ENCODE measurements around the gene SPNS2.

SPNS2 gene

GRCh38 chr17:4518901-4519300, 20.2 kb downstream of the SPNS2 start:
- Histone ChIP-seq H4K8ac (ENCODE audit: low read depth, low read length) (no peak overlapping the region), H4K91ac (ENCODE audit: low read depth, low read length) (peak overlapping the region; percentile 42), H2BK12ac (ENCODE audit: low read length) (no peak overlapping the region), H2AK5ac (ENCODE audit: low read length) (no peak overlapping the region), H3K79me2 (ENCODE audit: control insufficient read depth, insufficient read depth, low read length, poor library complexity) (peaks cover 15% of the 10 kb centered on the region), H3K9me3 (ENCODE audit: insufficient read depth, low read depth, low read length) (no peaks in the 10 kb centered on the region), H3K14ac (ENCODE audit: low read length) (no peak overlapping the region), H3K27ac (ENCODE audit: low read depth, low read length) (no peak overlapping the region), H3K9ac (ENCODE audit: low read length) (no peak overlapping the region), H3K4me3 (ENCODE audit: low read depth, low read length) (no peak overlapping the region), H4K12ac (ENCODE audit: low read depth, low read length) (no peak overlapping the region), H2BK120ac (ENCODE audit: insufficient read depth, low read length, poor library complexity) (no peak overlapping the region), H3K23ac (ENCODE audit: low read length) (no peak overlapping the region), H3K4me2 (ENCODE audit: low read length) (no peak overlapping the region), H3K36me3 (ENCODE audit: control insufficient read depth in 1 of 2, insufficient read depth in 2 of 2, low read length in 2 of 2) (peaks cover 57 to 61% of the 10 kb centered on the region in 2 experiments), H3K4ac (ENCODE audit: low read depth, low read length) (no peak overlapping the region), H2BK5ac (ENCODE audit: low read depth, low read length, poor library complexity) (no peak overlapping the region), H2AFZ (ENCODE audit: insufficient read depth, low read length, poor library complexity) (no peak overlapping the region), H3K27me3 (ENCODE audit: insufficient read depth, low read length) (no peaks in the 10 kb centered on the region), H3K18ac (ENCODE audit: low read length) (no peak overlapping the region), H3K4me1 (ENCODE audit: control insufficient read depth in 1 of 2, insufficient read depth in 2 of 2, low read length in 2 of 2) (peaks cover 18 to 19% of the 10 kb centered on the region in 2 experiments), H3K79me1 (ENCODE audit: low read length) (peaks cover 18% of the 10 kb centered on the region)
- no CpG with 5 or more reads among the region's 10 CpGs for WGBS (ENCODE audit: extremely low coverage, insufficient coverage, insufficient read length)
- DNase-seq = no peak

- H2AK5ac ChIP-seq (ENCODE audit: low read length) = peak overlapping the region; percentile 50
- H2BK12ac ChIP-seq (ENCODE audit: low read length) = peak overlapping the region; percentile 39
- no peak overlapping the region for H3K18ac ChIP-seq (ENCODE audit: low read length)
- H4K91ac ChIP-seq (ENCODE audit: low read depth, low read length) = peak overlapping the region; percentile 42
- H2AFZ ChIP-seq (ENCODE audit: insufficient read depth, low read length, poor library complexity) = no peak overlapping the region
- H2BK5ac ChIP-seq (ENCODE audit: low read depth, low read length, poor library complexity) = no peak overlapping the region
- peaks cover 15% of the 10 kb centered on the region for H3K79me1 ChIP-seq (ENCODE audit: low read length)
- H3K4me3 ChIP-seq (ENCODE audit: low read depth, low read length) = no peak overlapping the region
- no peak overlapping the region for H2BK120ac ChIP-seq (ENCODE audit: insufficient read depth, low read length, poor library complexity)
- H3K79me2 ChIP-seq (ENCODE audit: control insufficient read depth, insufficient read depth, low read length, poor library complexity) = peaks cover 13% of the 10 kb centered on the region
- H3K23ac ChIP-seq (ENCODE audit: low read length) = no peak overlapping the region
- no peak overlapping the region for H3K9ac ChIP-seq (ENCODE audit: low read length)
- H3K14ac ChIP-seq (ENCODE audit: low read length) = no peak overlapping the region
- peak overlapping the region; percentile 22 for H3K4ac ChIP-seq (ENCODE audit: low read depth, low read length)
- no peak overlapping the region for H3K4me2 ChIP-seq (ENCODE audit: low read length)
- no peak for DNase-seq
- no peaks in the 10 kb centered on the region for H3K9me3 ChIP-seq (ENCODE audit: insufficient read depth, low read depth, low read length)
- peaks cover 13 to 14% of the 10 kb centered on the region in 2 experiments for H3K4me1 ChIP-seq (ENCODE audit: control insufficient read depth in 1 of 2, insufficient read depth in 2 of 2, low read length in 2 of 2)
- WGBS (ENCODE audit: extremely low coverage, insufficient coverage, insufficient read length) = no CpG with 5 or more reads among the region's 14 CpGs
- H3K27ac ChIP-seq (ENCODE audit: low read depth, low read length) = no peak overlapping the region
- no peaks in the 10 kb centered on the region for H3K27me3 ChIP-seq (ENCODE audit: insufficient read depth, low read length)
- peak overlapping the region; percentile 2 for H4K8ac ChIP-seq (ENCODE audit: low read depth, low read length)
- no peak overlapping the region for H4K12ac ChIP-seq (ENCODE audit: low read depth, low read length)
- peaks cover 61 to 65% of the 10 kb centered on the region in 2 experiments for H3K36me3 ChIP-seq (ENCODE audit: control insufficient read depth in 1 of 2, insufficient read depth in 2 of 2, low read length in 2 of 2)
These were observed 20.7 kb downstream of the SPNS2 start for GRCh38 chr17:4519361-4519788.

GRCh38 chr17:4520060-4520893, 21.6 kb downstream of the SPNS2 start:
- H2AFZ ChIP-seq (ENCODE audit: insufficient read depth, low read length, poor library complexity) = no peak overlapping the region
- no CpG with 5 or more reads among the region's 19 CpGs for WGBS (ENCODE audit: extremely low coverage, insufficient coverage, insufficient read length)
- no peak overlapping the region for H3K23ac ChIP-seq (ENCODE audit: low read length)
- no peak overlapping the region for H2BK12ac ChIP-seq (ENCODE audit: low read length)
- H3K18ac ChIP-seq (ENCODE audit: low read length) = no peak overlapping the region
- no peak overlapping the region for H3K4me2 ChIP-seq (ENCODE audit: low read length)
- no peak overlapping the region for H3K4me3 ChIP-seq (ENCODE audit: low read depth, low read length)
- no peak overlapping the region for H2AK5ac ChIP-seq (ENCODE audit: low read length)
- H3K79me1 ChIP-seq (ENCODE audit: low read length) = peaks cover 6% of the 10 kb centered on the region
- no peaks in the 10 kb centered on the region for H3K27me3 ChIP-seq (ENCODE audit: insufficient read depth, low read length)
- H3K27ac ChIP-seq (ENCODE audit: low read depth, low read length) = no peak overlapping the region
- no peak overlapping the region for H3K14ac ChIP-seq (ENCODE audit: low read length)
- H3K9me3 ChIP-seq (ENCODE audit: insufficient read depth, low read depth, low read length) = no peaks in the 10 kb centered on the region
- H4K8ac ChIP-seq (ENCODE audit: low read depth, low read length) = no peak overlapping the region
- no peak for DNase-seq
- no peak overlapping the region for H4K91ac ChIP-seq (ENCODE audit: low read depth, low read length)
- no peak overlapping the region for H4K12ac ChIP-seq (ENCODE audit: low read depth, low read length)
- no peak overlapping the region for H3K9ac ChIP-seq (ENCODE audit: low read length)
- H3K4ac ChIP-seq (ENCODE audit: low read depth, low read length) = no peak overlapping the region
- H2BK120ac ChIP-seq (ENCODE audit: insufficient read depth, low read length, poor library complexity) = no peak overlapping the region
- peaks cover 8% of the 10 kb centered on the region for H3K79me2 ChIP-seq (ENCODE audit: control insufficient read depth, insufficient read depth, low read length, poor library complexity)
- H3K4me1 ChIP-seq (ENCODE audit: control insufficient read depth in 1 of 2, insufficient read depth in 2 of 2, low read length in 2 of 2) = peaks cover 4 to 5% of the 10 kb centered on the region in 2 experiments
- no peak overlapping the region for H2BK5ac ChIP-seq (ENCODE audit: low read depth, low read length, poor library complexity)
- peaks cover 67 to 70% of the 10 kb centered on the region in 2 experiments for H3K36me3 ChIP-seq (ENCODE audit: control insufficient read depth in 1 of 2, insufficient read depth in 2 of 2, low read length in 2 of 2)

- H3K9me3 ChIP-seq (ENCODE audit: insufficient read depth, low read depth, low read length) = no peaks in the 10 kb centered on the region
- no peak overlapping the region for H3K14ac ChIP-seq (ENCODE audit: low read length)
- no CpG with 5 or more reads among the region's 8 CpGs for WGBS (ENCODE audit: extremely low coverage, insufficient coverage, insufficient read length)
These were observed 22.4 kb downstream of the SPNS2 start for GRCh38 chr17:4520894-4521600.

More at GRCh38 chr17:4520894-4521600, 22.4 kb downstream of the SPNS2 start:
- H4K8ac ChIP-seq (ENCODE audit: low read depth, low read length) = no peak overlapping the region
- peaks cover 70 to 71% of the 10 kb centered on the region in 2 experiments for H3K36me3 ChIP-seq (ENCODE audit: control insufficient read depth in 1 of 2, insufficient read depth in 2 of 2, low read length in 2 of 2)
- H3K79me2 ChIP-seq (ENCODE audit: control insufficient read depth, insufficient read depth, low read length, poor library complexity) = peaks cover 4% of the 10 kb centered on the region
- H2BK120ac ChIP-seq (ENCODE audit: insufficient read depth, low read length, poor library complexity) = no peak overlapping the region
- no peaks in the 10 kb centered on the region for H3K27me3 ChIP-seq (ENCODE audit: insufficient read depth, low read length)
- H3K4me3 ChIP-seq (ENCODE audit: low read depth, low read length) = no peak overlapping the region
- peak; percentile 67 to 76 for DNase-seq
- no peak overlapping the region for H2AK5ac ChIP-seq (ENCODE audit: low read length)
- H3K4ac ChIP-seq (ENCODE audit: low read depth, low read length) = no peak overlapping the region
- H3K4me1 ChIP-seq (ENCODE audit: control insufficient read depth in 1 of 2, insufficient read depth in 2 of 2, low read length in 2 of 2) = no peaks in the 10 kb centered on the region
- H4K12ac ChIP-seq (ENCODE audit: low read depth, low read length) = no peak overlapping the region
- H3K4me2 ChIP-seq (ENCODE audit: low read length) = no peak overlapping the region
- H4K91ac ChIP-seq (ENCODE audit: low read depth, low read length) = no peak overlapping the region
- H3K18ac ChIP-seq (ENCODE audit: low read length) = no peak overlapping the region
- H3K23ac ChIP-seq (ENCODE audit: low read length) = no peak overlapping the region
- peaks cover 2% of the 10 kb centered on the region for H3K79me1 ChIP-seq (ENCODE audit: low read length)
- no peak overlapping the region for H3K27ac ChIP-seq (ENCODE audit: low read depth, low read length)
- no peak overlapping the region for H3K9ac ChIP-seq (ENCODE audit: low read length)
- no peak overlapping the region for H2AFZ ChIP-seq (ENCODE audit: insufficient read depth, low read length, poor library complexity)
- no peak overlapping the region for H2BK12ac ChIP-seq (ENCODE audit: low read length)
- H2BK5ac ChIP-seq (ENCODE audit: low read depth, low read length, poor library complexity) = no peak overlapping the region

Measured in trophoblast cell (in vitro differentiated cells and primary cell).